SK-N-SH treated with all-trans-retinoic acid at 6 μM for 48 hours (cell line): Measurements from ENCODE around the gene CTDSP1.

Experiments
- ATAC-seq: fragments of 200-7000 bp; cut with Tn5 transposase; 3 replicates; pipeline ENCODE4 v1.9.1; 2020; ENCODE audit warnings: mild to moderate bottlenecking, moderate library complexity
- ARNTL ChIP-seq: fragments of 450-650 bp; formaldehyde crosslinking; IDR thresholded peaks from 2 replicates; pipeline ENCODE4 v1.5.0; 2020; ENCODE audit warnings: low read depth, mild to moderate bottlenecking, moderate library complexity, borderline replicate concordance
- BACH2 ChIP-seq: fragments of 250-450 bp; sonication (Bioruptor Pico); IDR thresholded peaks from 2 replicates; pipeline ENCODE4 v1.9.0; 2021; ENCODE audit warnings: mild to moderate bottlenecking, borderline replicate concordance
- CSDC2 ChIP-seq: fragments of 250-450 bp; sonication (Bioruptor Pico); IDR thresholded peaks from 2 replicates; pipeline ENCODE4 v1.5.0; 2020; ENCODE audit warnings: mild to moderate bottlenecking, moderate library complexity
- CSRNP3 ChIP-seq: fragments of 250-450 bp; sonication (Bioruptor Pico); IDR thresholded peaks from 2 replicates; pipeline ENCODE4 v1.5.1; 2021; ENCODE audit warnings: mild to moderate bottlenecking, moderate library complexity
- ESRRG ChIP-seq: fragments of 250-450 bp; sonication (Bioruptor Pico); IDR thresholded peaks from 2 replicates; pipeline ENCODE4 v1.6.1; 2021; ENCODE audit warnings: mild to moderate bottlenecking
- GLIS3 ChIP-seq: fragments of 250-450 bp; sonication (Bioruptor Pico); IDR thresholded peaks from 2 replicates; pipeline ENCODE4 v1.5.0; 2020; ENCODE audit warnings: mild to moderate bottlenecking, moderate library complexity
- ISL1 ChIP-seq: fragments of 250-450 bp; sonication (Bioruptor Pico); IDR thresholded peaks from 2 replicates; pipeline ENCODE4 v2.1.2; 2022; ENCODE audit warnings: mild to moderate bottlenecking, moderate library complexity
- OSR1 ChIP-seq: fragments of 250-450 bp; sonication (Bioruptor Pico); IDR thresholded peaks from 2 replicates; pipeline ENCODE4 v1.8.0; 2022; ENCODE audit warnings: moderate library complexity, mild to moderate bottlenecking, inconsistent platforms
- PATZ1 ChIP-seq: fragments of 250-450 bp; sonication (Bioruptor Pico); IDR thresholded peaks from 2 replicates; pipeline ENCODE4 v1.8.0; 2020; ENCODE audit warnings: mild to moderate bottlenecking, moderate library complexity, borderline replicate concordance
- POU6F1 ChIP-seq: fragments of 250-450 bp; sonication (Bioruptor Pico); IDR thresholded peaks from 2 replicates; pipeline ENCODE4 v1.8.0; 2021; ENCODE audit warnings: low read depth, mild to moderate bottlenecking, moderate library complexity, borderline replicate concordance
- PPARA ChIP-seq: fragments of 250-450 bp; sonication (Bioruptor Pico); IDR thresholded peaks from 2 replicates; pipeline ENCODE4 v1.5.0; 2020; ENCODE audit warnings: mild to moderate bottlenecking, borderline replicate concordance
- SNAI2 ChIP-seq: fragments of 250-450 bp; sonication (Bioruptor Pico); IDR thresholded peaks from 2 replicates; pipeline ENCODE4 v1.5.0; 2020; ENCODE audit warnings: mild to moderate bottlenecking, moderate library complexity
- TCF4 ChIP-seq: fragments of 250-450 bp; sonication (Bioruptor Pico); IDR thresholded peaks from 2 replicates; pipeline ENCODE4 v1.8.0; 2021; ENCODE audit warnings: mild to moderate bottlenecking, moderate library complexity, borderline replicate concordance
- TOX ChIP-seq: fragments of 250-450 bp; sonication (Bioruptor Pico); IDR thresholded peaks from 2 replicates; pipeline ENCODE4 v1.8.0; 2021; ENCODE audit warnings: mild to moderate bottlenecking, moderate library complexity, borderline replicate concordance
- TSHZ2 ChIP-seq: fragments of 250-450 bp; sonication (Bioruptor Pico); IDR thresholded peaks from 2 replicates; pipeline ENCODE4 v1.5.0; 2020; ENCODE audit warnings: mild to moderate bottlenecking, moderate library complexity
- ZC3H10 ChIP-seq: fragments of 250-450 bp; sonication (Bioruptor Pico); IDR thresholded peaks from 2 replicates; pipeline ENCODE4 v1.5.1; 2021; ENCODE audit warnings: mild to moderate bottlenecking, moderate library complexity
- ZFP3 ChIP-seq: fragments of 250-450 bp; sonication (Bioruptor Pico); IDR thresholded peaks from 2 replicates; pipeline ENCODE4 v1.5.0; 2020; ENCODE audit warnings: mild to moderate bottlenecking, moderate library complexity
- ZNF565 ChIP-seq: fragments of 450-650 bp; formaldehyde crosslinking; conservative IDR thresholded peaks from 2 replicates; pipeline ENCODE4 v1.5.0; 2020; ENCODE audit warnings: low read depth, mild to moderate bottlenecking, moderate library complexity
- ZNF70 ChIP-seq: fragments of 450-650 bp; formaldehyde crosslinking; IDR thresholded peaks from 2 replicates; pipeline ENCODE4 v1.5.0; 2020; ENCODE audit warnings: mild to moderate bottlenecking, moderate library complexity
- ZNF8 ChIP-seq: fragments of 450-650 bp; formaldehyde crosslinking; IDR thresholded peaks from 2 replicates; pipeline ENCODE4 v1.5.0; 2020; ENCODE audit warnings: mild to moderate bottlenecking, moderate library complexity

Gene CTDSP1

GRCh38 chr2:218399391-218400166 lies at the start of gene CTDSP1:
CTDSP1 (plus strand) TSS chr2:218399868; CDS start chr2:218400091, 223 bp downstream.
- TF ChIP-seq ISL1, result no peak
- TF ChIP-seq ZNF70 (CRISPR knock-in tag), result no peak
- TF ChIP-seq ZNF8, result no peak
- TF ChIP-seq ESRRG (CRISPR knock-in tag), result no peak
- TF ChIP-seq TSHZ2 (CRISPR knock-in tag), result peak; percentile 26; the same call in 1 of the 2 replicates
- peak; percentile 65 for ATAC-seq

DNA sequence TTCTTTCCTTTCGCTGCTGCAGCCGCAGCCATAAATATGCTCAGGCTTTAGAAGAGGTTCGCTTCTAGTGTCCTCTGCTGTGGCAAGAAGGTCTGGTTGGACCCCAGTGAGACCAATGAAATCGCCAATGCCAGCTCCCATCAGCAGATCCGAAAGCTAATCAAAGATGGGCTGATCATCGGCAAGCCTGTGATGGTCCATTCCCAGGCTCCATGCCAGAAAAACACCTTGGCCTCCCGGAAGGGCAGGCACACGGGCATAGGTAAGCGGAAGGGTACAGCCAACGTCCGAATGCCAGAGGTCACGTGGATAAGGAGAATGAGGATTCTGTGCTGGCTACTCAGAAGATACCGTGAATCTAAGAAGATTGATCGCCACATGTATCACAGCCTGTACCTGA lies 45.6 kb upstream of the CTDSP1 start:
- TF ChIP-seq TSHZ2 (CRISPR knock-in tag) (no peak), OSR1 (CRISPR knock-in tag) (no peak), ZFP3 (CRISPR knock-in tag) (no peak), BACH2 (no peak), POU6F1 (no peak), ZC3H10 (no peak), PPARA (no peak), CSDC2 (CRISPR knock-in tag) (no peak), ARNTL (no peak), PATZ1 (no peak), ZNF565 (CRISPR knock-in tag) (no peak), ZNF8 (no peak), TOX (CRISPR knock-in tag) (no peak), ISL1 (no peak)
- ATAC-seq, result no peak

- ATAC-seq, result no peak
- TF ChIP-seq GLIS3 (CRISPR knock-in tag) (no peak), PATZ1 (no peak), TOX (CRISPR knock-in tag) (no peak), TCF4 (no peak), SNAI2 (CRISPR knock-in tag) (no peak), ZC3H10 (no peak), ZNF70 (CRISPR knock-in tag) (no peak), ZFP3 (CRISPR knock-in tag) (no peak), BACH2 (no peak), CSRNP3 (CRISPR knock-in tag) (no peak), PPARA (no peak)
Measured at GRCh38 chr2:218354850-218355443, 44.7 kb upstream of the CTDSP1 start.
